Gastrocnemius medialis (tissue), 4 donors: Measurements from ENCODE around the gene VEGFA. TPM values are rescaled to one million over a fixed set of nuclear protein-coding genes. Genes with fewer than 3 reads are reported as not detected.

ENCODE experiments used
- ATAC-seq, 2 donors: fragments of 150-250 bp; one replicate each; pipeline ENCODE4 v1.9.1; 2016
- DNase-seq, 2 donors: peaks; one replicate each; pipeline ENCODE4 v3.0.0-alpha.2; 2019
- H3K27ac ChIP-seq, 4 donors: fragments of 200-600 bp; sonication (generic); 1 replicate in 1 of 4; 2 replicates in 3 of 4; pipeline ENCODE4 v1.5.1; 2016 to 2018; ENCODE audit warnings: mild to moderate bottlenecking in 2 of 4, moderate library complexity in 1 of 4
- H3K27me3 ChIP-seq, 3 donors: fragments of 200-600 bp; sonication (generic) in 2 of 3; 1 replicate in 1 of 3; 2 replicates in 2 of 3; pipeline versions ENCODE4 v1.5.1 to v1.6.0; 2016 to 2019; ENCODE audit warnings: mild to moderate bottlenecking in 1 of 3, moderate library complexity in 1 of 3
- H3K36me3 ChIP-seq, 2 donors: fragments of 200-600 bp; sonication (generic) in 1 of 2; one replicate each; pipeline ENCODE4 v1.5.1; 2017 to 2018
- H3K4me1 ChIP-seq, 2 donors: fragments of 200-600 bp; sonication (generic) in 1 of 2; one replicate each; pipeline ENCODE4 v1.5.1; 2016 to 2017; ENCODE audit warnings: mild to moderate bottlenecking in 2 of 2
- H3K4me3 ChIP-seq, 4 donors: fragments of 200-600 bp; sonication (generic) in 3 of 4; 1 replicate in 1 of 4; 2 replicates in 3 of 4; pipeline ENCODE4 v1.5.1; 2016 to 2019; ENCODE audit warnings: mild to moderate bottlenecking in 2 of 4
- H3K9me3 ChIP-seq, 3 donors: fragments of 200-600 bp; sonication (generic) in 2 of 3; 1 replicate in 1 of 3; 2 replicates in 2 of 3; pipeline ENCODE4 v1.5.1; 2016 to 2019
- POLR2A ChIP-seq, 2 donors: fragments of 450-650 bp; IDR thresholded peaks; one replicate each; pipeline ENCODE4 v1.6.1; 2017; ENCODE audit warnings: antibody characterized with exemption in 2 of 2, mild to moderate bottlenecking in 2 of 2, moderate library complexity in 2 of 2
- in situ Hi-C, 4 donors: fragments of 200-750 bp; cut with MboI; loops; one replicate each; pipeline versions ENCODE4 v1.15.0 to v1.8.0; 2017; ENCODE audit warnings: low sequenced_read_pairs in 4 of 4
- intact Hi-C: fragments of 100-400 bp; cut with DNase I; formaldehyde crosslinking; loops from one replicate; pipeline ENCODE4 v1.15.1; 2023; ENCODE audit warnings: low total_unique reads
- total RNA-seq, 4 donors: library from RNA; depleted of rRNA; stranded (reverse); fragments of >200 nt; gene quantifications; one replicate each; pipeline versions ENCODE4 v1.1.0 to v1.2.3, GENCODE V29; 2016
- TF ChIP-seq, protein P1 (sequence below), 5 experiments: fragments of 450-650 bp in 3 of 5; fragments of 200-600 bp in 2 of 5; sonication (generic) in 2 of 5; IDR thresholded peaks in 4 of 5; conservative IDR thresholded peaks in 1 of 5; 1 replicate in 4 of 5; 2 replicates in 1 of 5; pipeline ENCODE4 v1.5.1; 2016 to 2019; ENCODE audit warnings: antibody characterized with exemption in 5 of 5, mild to moderate bottlenecking in 3 of 5, moderate library complexity in 3 of 5

The VEGFA gene
- total RNA-seq, 4 donors from 2014 or later = 66.4 to 195 (median 149) TPM

DNA sequence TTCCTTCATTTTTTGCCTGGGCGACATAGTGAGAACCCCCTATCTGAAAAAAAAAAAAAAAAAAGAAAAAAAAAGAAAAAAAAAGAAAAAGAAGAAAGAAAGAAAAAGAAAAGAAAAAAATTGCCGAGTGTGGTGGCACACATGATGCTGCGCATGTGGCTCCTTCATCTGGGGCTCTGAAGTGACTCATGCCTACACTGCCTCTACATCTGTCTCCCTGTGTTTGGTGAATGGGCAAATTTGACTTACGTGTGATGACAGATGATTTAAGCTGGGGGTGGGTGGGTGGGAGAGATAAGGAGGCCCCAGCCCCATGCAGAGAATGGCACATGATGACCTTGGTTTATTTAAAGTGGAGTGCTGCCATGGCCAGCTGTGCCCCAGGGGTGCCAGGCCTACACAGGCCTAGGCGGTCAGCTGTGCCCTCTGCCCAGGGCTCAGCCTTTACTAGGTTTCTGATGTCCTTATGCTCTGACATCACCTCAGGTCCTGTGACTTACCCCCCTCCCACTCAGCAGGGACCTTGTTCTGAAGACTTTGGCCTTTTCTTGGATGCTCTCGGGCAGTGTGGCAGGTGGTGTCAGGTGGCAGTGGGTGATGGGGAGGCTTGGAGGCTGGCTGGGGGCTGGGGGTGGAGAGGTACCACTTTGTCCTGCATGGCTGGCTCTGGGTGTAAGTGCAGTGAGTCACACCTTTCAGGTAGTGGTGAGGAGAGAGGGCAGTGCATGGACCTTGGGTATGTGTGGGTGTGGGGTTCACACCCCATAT is 41.1 kb downstream of the VEGFA start:
- no peak for TF ChIP-seq POLR2A (IDR thresholded peaks at IDR 0.05)
- TF ChIP-seq, protein P1, sequence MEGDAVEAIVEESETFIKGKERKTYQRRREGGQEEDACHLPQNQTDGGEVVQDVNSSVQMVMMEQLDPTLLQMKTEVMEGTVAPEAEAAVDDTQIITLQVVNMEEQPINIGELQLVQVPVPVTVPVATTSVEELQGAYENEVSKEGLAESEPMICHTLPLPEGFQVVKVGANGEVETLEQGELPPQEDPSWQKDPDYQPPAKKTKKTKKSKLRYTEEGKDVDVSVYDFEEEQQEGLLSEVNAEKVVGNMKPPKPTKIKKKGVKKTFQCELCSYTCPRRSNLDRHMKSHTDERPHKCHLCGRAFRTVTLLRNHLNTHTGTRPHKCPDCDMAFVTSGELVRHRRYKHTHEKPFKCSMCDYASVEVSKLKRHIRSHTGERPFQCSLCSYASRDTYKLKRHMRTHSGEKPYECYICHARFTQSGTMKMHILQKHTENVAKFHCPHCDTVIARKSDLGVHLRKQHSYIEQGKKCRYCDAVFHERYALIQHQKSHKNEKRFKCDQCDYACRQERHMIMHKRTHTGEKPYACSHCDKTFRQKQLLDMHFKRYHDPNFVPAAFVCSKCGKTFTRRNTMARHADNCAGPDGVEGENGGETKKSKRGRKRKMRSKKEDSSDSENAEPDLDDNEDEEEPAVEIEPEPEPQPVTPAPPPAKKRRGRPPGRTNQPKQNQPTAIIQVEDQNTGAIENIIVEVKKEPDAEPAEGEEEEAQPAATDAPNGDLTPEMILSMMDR (IDR thresholded peaks at IDR 0.05 in 4 of 5, conservative IDR thresholded peaks at IDR 0.05 in 1 of 5) = no peak
- no peak for ATAC-seq
- Histone ChIP-seq H3K4me1 (peaks cover 28 to 29% of the 10 kb centered on the region in 2 donors), H3K9me3 (no peaks in the 10 kb centered on the region), H3K4me3 (no peak overlapping the region), H3K27ac (no peak overlapping the region), H3K27me3 (no peaks in the 10 kb centered on the region), H3K36me3 (no peaks in the 10 kb centered on the region)
- no peak for DNase-seq
- intact Hi-C loops = no loop called here
- in situ Hi-C loops = no loop called here

DNA sequence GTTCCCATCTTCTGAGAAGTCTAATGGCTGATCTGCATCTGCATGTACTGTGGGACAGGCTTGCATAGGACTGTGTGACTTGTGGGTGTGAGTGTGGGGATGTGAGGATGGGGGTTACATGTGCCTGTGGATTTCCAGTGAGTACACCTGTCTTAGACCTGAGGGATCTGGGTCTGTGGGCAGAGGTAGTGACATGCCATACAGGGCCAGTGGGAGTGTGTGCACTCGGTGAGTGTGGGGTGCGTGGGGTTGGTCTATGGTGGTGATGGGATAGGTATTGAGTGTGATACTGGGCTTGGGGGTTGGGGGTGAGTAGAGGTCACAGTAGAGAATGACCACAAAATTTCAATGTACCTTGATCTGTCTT is 41.7 kb downstream of the VEGFA start:
- Histone ChIP-seq H3K27me3 (no peaks in the 10 kb centered on the region), H3K27ac (no peak overlapping the region), H3K9me3 (no peaks in the 10 kb centered on the region), H3K36me3 (no peaks in the 10 kb centered on the region), H3K4me1 (peaks cover 22 to 29% of the 10 kb centered on the region in 2 donors), H3K4me3 (no peak overlapping the region)
- intact Hi-C loops (no loop called here), in situ Hi-C loops (no loop called here)
- no peak for TF ChIP-seq POLR2A (IDR thresholded peaks at IDR 0.05)
- no peak for DNase-seq
- no peak for ATAC-seq

DNA sequence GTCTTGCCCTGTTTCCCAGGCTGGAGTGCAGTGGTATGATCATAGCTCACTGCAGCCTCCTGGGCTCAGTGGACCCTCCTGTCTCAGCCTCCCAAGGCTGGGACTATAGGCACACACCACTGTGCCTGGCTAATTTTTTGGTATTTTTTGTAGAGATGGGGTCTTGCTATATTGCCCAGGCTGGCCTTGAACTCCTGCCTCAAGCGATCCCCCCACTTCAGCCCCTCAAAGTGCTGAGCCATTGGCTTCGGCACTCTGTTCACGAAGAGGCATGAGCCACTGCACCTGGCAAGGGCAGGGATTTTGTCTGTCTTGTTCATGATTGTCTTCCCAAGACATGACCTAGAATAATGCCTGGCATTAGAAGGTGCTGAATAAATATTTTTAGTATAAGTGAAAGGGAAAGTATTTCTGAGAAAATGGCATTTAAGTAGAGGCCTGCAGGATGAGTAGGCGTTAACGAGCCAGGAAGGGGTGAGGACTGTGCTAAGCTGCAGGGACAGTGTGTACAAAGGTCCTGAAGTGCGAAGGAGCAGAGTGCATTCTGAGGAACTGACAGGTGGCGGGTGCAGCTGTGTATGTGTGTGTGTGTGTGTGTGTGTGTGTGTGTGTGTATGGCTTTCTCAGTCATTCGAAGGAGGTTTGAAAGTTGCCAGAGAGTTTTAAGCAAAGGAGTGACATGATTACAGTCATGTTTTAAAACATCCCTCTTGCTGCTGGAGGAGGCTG is 43.0 kb downstream of the VEGFA start:
- no peaks in the 10 kb centered on the region for H3K27me3 ChIP-seq
- in situ Hi-C loops (no loop called here), intact Hi-C loops (no loop called here)
- ATAC-seq (peak; percentile 64 to 75), DNase-seq (peak; percentile 33 to 72)
- peaks cover 11 to 23% of the 10 kb centered on the region in 2 donors for H3K4me1 ChIP-seq
- no peaks in the 10 kb centered on the region for H3K9me3 ChIP-seq
- no peak overlapping the region for H3K4me3 ChIP-seq
- H3K36me3 ChIP-seq = no peaks in the 10 kb centered on the region
- TF ChIP-seq, protein P1 (IDR thresholded peaks at IDR 0.05 in 4 of 5, conservative IDR thresholded peaks at IDR 0.05 in 1 of 5) = no peak
- peak in 1 of 2 donors; percentile 4 for TF ChIP-seq POLR2A (IDR thresholded peaks at IDR 0.05)
- peak overlapping the region; percentile 1 to 45 (median 40) for H3K27ac ChIP-seq

DNA sequence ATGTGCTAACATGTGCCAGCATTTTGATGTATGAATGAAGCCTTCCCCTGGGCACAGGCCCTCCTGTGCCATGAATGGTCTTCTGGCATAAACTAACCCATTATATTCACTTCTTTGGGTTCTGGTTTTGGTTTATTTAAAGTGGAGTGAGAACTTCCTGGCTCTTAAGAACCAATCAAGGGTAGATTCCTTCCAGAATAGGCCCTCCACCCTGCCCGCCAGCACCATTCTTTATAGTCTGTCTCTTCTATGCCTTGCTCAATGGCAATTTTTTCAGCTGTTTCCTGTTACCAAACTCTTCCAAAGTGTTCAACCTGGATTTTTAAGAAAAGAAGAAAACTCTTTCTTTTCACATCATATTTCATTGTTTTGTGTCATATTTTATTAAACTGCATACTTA is 44.1 kb downstream of the VEGFA start:
- in situ Hi-C loops (no loop called here), intact Hi-C loops (no loop called here)
- H3K4me3 ChIP-seq = no peak overlapping the region
- H3K9me3 ChIP-seq = no peaks in the 10 kb centered on the region
- peak overlapping the region in 1 of 4 donors; percentile 45 for H3K27ac ChIP-seq
- H3K27me3 ChIP-seq = no peaks in the 10 kb centered on the region
- H3K4me1 ChIP-seq = peaks cover 6 to 12% of the 10 kb centered on the region in 2 donors
- no peak for DNase-seq
- no peaks in the 10 kb centered on the region for H3K36me3 ChIP-seq
- TF ChIP-seq POLR2A (IDR thresholded peaks at IDR 0.05) = no peak
- TF ChIP-seq, protein P1 (IDR thresholded peaks at IDR 0.05 in 4 of 5, conservative IDR thresholded peaks at IDR 0.05 in 1 of 5) = no peak
- no peak for ATAC-seq

DNA sequence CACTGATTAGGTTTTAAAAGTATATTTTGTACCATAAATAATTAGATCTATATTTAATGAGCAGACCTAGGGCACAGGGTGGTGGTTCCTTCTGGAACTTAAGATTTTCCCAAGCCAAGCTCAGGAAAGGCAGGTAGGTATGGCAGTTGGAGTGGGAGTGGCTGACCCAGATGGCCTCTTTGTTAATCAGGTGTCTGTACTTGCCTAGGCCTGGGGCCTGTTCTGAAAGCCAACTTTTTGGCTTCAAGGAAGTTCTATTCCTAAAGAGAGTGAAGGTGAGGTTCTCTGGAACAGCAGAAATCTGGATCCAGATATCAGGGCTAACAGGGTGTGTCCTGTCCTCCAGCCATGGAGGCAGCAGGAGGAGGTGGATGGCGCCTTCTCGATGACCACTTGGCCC is 44.9 kb downstream of the VEGFA start:
- H3K27me3 ChIP-seq = no peaks in the 10 kb centered on the region
- TF ChIP-seq, protein P1 (IDR thresholded peaks at IDR 0.05 in 4 of 5, conservative IDR thresholded peaks at IDR 0.05 in 1 of 5) = no peak
- no peak for TF ChIP-seq POLR2A (IDR thresholded peaks at IDR 0.05)
- in situ Hi-C loops (no loop called here), intact Hi-C loops (loop anchor here (5.0 kb wide), 1 partner anchor 262 kb away; no protein-coding TSS in a partner anchor)
- H3K4me1 ChIP-seq = peaks cover 6 to 10% of the 10 kb centered on the region in 2 donors
- no peak overlapping the region for H3K27ac ChIP-seq
- ATAC-seq (no peak), DNase-seq (no peak)
- H3K4me3 ChIP-seq = no peak overlapping the region
- H3K36me3 ChIP-seq = no peaks in the 10 kb centered on the region
- no peaks in the 10 kb centered on the region for H3K9me3 ChIP-seq
